ENCODE measurements around the gene B3GALT6.

Gene B3GALT6

GRCh38 chr1:1202831-1203560 is 29.0 kb upstream of the B3GALT6 start:
- no peak for DNase-seq (ENCODE audit: low read depth)

GRCh38 chr1:1203561-1204424 is 28.2 kb upstream of the B3GALT6 start:
- no peak for DNase-seq (ENCODE audit: low read depth)

DNA sequence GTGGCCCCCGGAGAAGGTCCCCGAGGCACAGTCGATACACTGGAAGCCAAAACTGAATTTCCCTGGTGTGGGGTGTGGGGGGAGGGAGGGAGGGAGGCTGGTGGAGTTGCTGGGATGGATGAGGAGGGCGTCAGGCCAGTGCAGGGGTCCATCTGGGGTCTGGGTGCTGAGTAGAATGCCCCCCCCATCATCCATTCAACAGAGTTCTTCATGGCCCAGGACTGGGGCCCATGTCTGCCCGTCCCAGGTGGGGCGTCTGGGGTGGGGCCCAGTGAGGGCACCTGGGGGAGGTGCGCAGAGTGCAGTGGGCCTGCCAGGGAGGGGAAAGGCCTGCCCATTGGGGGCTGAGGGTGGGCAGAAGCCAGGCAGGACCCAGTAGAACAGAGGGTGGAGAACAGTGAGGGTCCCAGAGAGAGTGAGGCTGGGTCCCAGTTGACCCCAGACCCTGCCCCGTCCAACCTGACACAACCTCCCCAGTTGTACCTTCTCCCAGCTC is 27.6 kb upstream of the B3GALT6 start:
- DNase-seq (ENCODE audit: low read depth), result no peak

DNA sequence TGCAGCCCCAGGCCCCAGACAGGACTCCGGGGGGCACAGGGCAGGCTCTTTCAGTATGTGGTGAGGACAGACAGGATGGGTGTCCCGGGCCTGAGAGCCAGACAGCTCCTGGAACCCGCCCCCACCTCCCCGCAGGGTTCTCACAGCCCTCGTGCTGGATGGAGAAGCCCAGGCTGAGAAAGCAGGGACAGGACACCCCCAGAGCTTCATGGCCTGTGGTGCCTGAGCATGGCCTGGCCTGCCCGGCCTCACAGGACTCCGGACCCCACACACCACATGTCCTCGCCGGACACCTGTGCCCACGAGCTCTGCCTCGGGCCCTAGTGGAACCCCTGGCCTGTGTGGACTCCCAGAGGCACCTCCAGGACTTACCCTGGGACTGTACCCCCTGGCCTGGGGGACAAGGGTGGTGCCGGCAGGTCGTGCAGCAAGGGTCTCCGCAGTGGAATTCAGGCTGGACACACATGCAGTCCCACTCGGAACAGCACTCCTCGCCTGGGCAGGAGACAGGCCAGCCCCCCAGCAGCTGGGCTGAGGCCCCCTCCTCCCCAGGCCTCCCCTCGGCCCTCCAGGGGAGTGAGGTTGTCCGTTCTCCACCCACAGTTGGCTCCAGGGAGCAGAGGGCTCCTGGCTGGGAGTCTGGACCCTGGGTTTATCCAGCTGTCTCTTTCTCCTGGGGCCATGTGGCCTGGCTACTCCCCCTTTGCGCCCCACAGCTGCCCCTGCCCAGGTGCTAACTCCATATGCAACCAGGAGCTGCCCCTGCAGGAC is 26.9 kb upstream of the B3GALT6 start:
- no peak for DNase-seq (ENCODE audit: low read depth)

DNA sequence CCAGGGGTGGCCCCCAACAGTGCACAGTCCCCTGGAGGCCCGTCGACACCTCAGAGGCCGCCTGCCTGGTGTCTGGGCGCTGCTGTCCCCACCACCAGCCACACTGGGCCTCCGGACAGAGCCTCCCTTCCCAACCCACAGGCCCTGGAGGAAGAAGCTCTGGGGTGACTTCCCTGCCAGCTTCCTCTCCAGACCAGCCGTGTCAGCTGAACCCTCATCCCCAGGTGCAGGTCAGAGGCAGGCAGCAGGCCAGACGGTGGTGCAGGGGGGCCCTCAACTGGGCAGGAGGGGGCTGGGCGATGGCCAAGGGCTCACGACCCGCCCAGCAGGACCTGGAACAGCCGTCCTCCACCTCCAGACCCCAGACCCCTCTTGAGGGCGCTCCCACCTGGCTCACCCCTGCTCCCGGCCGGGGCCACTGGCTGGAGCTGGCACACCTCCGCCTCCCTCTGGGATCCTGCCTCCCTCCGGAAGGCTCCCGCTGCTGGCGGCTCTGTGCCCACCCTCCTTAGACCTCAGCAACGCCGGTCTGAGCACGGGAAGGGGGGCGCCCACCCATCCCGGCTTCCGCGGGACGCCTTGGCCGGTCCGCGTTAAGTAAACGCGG is 26.2 kb upstream of the B3GALT6 start:
- DNase-seq (ENCODE audit: low read depth), result no peak

DNA sequence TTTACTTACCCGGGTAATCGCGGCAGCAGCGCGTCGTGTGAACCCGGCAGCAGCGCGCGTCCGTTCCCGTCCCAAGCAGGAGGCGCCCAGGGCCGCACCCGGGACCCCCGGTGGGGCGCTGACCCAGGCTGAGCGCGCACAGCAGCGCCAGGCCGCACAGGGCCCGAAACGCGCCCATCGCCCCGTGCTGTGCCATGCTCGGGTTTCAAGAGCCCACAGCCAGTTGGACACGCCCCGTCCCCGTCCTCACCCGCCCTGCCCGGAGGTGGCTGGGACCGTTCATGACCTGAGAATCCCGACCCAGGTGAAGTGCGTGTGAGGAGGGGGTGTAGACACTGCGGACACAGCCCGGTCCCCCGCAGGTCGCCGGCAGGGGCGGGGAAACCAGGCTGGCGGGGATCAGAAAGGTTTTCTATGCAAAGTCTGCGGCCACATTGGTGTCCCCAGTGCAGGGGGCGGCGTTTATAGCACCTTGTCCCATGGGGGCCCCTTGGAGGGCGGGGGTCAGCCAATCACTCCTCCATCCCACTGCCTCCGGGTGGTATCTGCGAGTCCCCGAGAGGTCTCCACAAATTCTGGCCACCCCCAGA is 25.6 kb upstream of the B3GALT6 start, which contains the start of gene TNFRSF18:
Gene TNFRSF18 (minus strand): TSS at position 217 of the 590 bp plus-strand sequence. CDS start 21 bp downstream, at position 196.
- DNase-seq (ENCODE audit: low read depth), result no peak

DNA sequence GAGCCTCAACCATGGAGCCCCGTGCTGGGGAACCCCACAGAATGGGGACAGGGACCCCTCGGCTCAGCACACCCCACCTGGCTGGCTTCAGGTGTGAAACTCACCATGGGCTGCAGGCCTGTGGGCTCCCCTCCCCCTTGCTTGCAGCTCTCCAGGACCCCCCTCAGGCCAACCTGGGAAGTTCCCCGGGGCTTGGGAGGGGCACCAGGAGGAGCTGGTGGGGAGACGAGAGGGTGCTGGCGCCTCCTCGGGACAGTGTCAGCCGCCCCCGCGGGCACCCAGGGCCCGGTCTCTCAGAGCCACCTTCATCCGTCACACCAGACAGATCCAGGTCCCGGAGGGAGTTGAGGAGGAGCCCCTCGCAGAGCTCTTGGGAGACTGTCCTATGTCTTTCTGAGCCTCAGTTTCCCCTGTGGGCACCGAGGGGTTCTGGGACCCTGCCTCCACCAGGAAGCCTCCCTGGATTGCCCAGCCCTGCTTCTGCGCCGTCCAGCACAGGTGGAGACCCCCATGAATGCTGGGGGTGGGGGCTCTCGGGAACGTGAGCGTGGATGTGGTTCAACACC is 25.0 kb upstream of the B3GALT6 start:
- DNase-seq (ENCODE audit: low read depth), result no peak

DNA sequence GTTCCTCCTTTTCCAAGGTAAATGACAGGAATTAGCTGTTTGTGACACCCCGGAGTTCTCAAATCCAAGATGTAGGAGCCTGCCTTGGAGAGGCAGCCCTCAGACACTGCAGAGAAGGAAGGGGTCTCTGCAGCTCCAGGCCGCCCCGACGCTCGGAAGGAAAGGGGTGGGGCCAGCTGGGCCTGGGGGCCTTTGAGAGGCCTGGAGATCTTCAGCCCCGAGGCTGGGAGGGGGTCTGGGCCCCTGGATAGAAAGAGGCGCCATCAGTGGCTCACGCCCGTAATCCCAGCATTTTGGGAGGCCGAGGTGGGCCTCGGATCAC is 24.5 kb upstream of the B3GALT6 start:
- DNase-seq (ENCODE audit: low read depth), result no peak

GRCh38 chr1:1208713-1209433 is 23.2 kb upstream of the B3GALT6 start:
- no peak for DNase-seq (ENCODE audit: low read depth)

DNA sequence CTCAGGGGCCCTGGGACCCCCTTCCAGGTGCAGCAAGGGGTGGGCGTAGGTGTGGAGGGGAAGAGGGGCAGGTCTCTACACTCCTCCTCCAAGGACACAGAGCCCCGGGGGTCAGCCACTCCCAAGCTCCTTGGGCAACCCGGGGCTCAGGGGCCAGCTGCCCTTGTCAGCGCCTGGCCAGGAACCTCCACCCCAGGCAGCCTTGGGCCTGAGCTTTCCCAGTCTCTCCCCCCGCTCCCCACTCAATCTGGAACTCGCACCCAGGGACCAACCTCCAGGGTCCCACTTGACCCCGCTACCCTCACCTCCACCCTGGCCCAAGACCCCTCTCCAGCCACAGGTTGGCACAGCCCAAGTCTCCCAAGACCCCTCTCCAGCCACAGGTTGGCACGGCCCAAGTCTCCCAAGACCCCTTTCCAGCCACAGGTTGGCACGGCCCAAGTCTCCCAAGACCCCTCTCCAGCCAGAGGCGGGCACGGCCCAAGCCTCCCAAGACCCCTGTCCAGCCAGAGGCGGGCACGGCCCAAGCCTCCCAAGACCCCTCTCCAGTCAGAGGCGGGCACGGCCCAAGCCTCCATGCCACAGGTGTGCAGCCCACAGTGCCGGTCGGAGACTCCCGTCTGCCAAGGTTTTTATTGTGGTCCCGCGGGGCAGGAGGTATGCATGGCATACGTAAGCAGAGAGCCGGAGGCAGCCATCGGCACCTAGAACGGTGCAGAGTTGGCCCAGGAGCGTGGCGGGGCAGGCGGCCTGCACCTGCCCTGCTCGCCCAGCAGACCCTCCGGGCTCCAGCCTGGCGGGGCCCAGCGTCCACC is 21.1 kb upstream of the B3GALT6 start:
- DNase-seq (ENCODE audit: low read depth), result no peak

DNA sequence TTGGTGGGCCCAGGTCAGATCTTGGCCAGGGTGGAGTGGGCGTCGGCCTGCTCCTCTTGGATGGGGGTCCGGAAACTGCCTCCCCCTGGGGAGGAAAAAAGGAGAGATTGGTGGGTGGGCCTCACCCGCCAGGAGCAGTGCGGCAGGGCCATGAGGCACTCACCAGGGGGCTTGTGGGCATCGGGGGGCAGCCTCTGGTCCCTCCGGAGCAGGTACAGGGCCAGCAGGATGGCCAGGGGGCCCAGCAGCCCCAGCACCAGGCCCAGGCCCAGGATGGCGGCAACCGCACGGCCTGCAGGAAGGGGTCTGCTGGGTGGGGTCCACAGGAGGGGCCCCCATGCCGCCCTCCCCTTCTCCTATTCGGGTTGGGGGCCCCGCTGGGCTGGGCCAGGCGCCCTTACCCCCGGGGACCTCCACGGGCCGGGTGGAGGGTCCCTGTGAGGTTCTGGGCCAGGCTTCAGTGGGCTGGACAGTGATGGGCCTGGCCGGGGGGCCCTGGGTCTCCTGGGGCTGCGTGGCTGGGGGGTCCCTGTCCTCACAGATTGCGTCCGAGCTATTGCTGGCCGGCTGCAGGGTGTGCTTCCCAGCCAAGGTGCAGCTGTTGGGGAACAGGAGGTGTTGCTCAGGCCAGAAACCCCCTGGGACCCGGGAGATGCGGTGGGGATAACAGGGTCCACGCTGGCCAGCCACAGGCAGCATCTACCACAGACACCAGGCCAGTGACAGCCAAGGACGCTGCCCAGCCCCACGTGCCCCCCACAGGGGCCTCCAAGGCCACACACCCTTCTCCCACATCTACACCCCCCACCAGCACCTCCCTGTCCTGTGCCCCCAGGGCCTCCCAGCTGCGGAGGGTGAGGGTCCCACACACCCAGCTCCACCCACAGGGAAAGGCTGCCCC is 20.2 kb upstream of the B3GALT6 start:
- no peak for DNase-seq (ENCODE audit: low read depth)

DNA sequence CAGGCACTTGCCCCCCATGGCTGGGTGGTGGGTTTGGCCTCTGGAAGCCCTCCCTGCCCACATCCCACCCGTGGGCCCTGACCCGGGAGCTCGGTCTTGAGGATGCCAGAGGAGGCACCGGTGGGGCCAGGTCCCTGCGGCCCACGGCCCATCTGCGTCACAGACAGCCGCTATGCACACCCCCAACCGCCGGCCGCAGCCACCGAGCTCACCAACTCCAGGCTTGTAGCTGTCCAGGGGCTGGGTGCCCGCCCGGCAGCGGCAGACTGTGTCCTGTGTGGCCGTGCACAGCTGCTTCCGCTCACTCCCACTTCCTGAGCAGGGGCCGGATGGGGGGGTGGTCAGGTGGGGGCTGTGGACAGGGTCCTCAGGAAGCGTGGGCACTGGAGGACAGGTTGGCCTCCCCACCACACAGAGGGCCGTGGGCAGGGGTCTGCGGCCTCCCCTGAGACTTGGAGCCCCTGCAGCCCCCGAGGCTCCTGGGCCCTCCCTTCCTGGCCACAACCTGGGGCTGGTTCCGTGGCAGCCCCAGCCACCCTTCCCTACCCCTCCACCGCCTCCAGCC is 19.2 kb upstream of the B3GALT6 start:
- no peak for DNase-seq (ENCODE audit: low read depth)

- DNase-seq (ENCODE audit: low read depth), result no peak
These were observed 18.4 kb upstream of the B3GALT6 start, which contains the start of gene TNFRSF4 for GRCh38 chr1:1213345-1214265. TNFRSF4 (minus strand) TSS chr1:1214153; CDS start chr1:1214127, 26 bp downstream.

DNA sequence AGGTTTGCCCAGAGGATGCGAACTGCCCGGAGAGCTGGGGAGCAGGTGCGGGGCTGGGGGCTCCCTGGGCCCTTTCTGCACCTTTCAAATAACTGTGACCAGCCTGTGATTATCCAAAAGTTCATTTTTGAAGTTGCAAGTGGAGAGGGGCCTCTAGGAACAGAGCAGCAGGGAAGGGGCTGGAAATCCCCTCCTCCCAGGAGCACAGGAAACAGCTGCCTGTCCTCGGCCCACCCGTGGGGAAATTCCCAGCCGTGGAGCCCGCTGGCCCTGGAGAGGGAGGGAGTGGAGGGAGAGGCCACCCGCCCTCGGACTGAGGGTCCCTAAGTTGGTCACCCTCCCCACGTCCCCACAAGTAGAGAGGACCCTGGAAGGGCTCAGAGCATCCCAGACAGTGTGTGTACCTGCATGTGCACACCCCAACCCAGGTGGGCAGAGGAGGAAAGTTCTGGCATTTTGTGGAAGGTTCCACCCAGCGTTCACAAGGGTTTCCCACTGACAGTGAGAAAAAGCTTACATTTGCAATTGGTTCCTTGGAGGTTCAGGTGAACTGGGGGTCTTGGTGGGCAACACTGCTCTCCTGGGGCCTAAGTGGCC is 16.9 kb upstream of the B3GALT6 start:
- DNase-seq (ENCODE audit: low read depth), result no peak

GRCh38 chr1:1215881-1216605 is 16.0 kb upstream of the B3GALT6 start:
- no peak for DNase-seq (ENCODE audit: low read depth)
